Tibial nerve (tissue), 4 donors: ENCODE results near the gene RUFY3. TPM values are rescaled to one million over a fixed set of nuclear protein-coding genes. Genes with fewer than 3 reads are reported as not detected.

Experiments used
- DNase-seq, 2 donors: peaks; one replicate each; pipeline ENCODE4 v3.0.0-alpha.2; 2019; ENCODE audit warnings: low spot score in 2 of 2
- H3K27ac ChIP-seq, 4 donors: fragments of 200-600 bp; sonication (generic) in 3 of 4; one replicate each; pipeline ENCODE4 v1.5.1; 2017 to 2019; ENCODE audit warnings: mild to moderate bottlenecking in 1 of 4
- H3K27me3 ChIP-seq, 2 donors: fragments of 200-600 bp; sonication (generic) in 1 of 2; one replicate each; pipeline versions ENCODE4 v1.5.1 to v1.6.0; 2017 to 2019
- H3K36me3 ChIP-seq, 3 donors: fragments of 200-600 bp; sonication (generic); one replicate each; pipeline ENCODE4 v1.5.1; 2018 to 2019
- H3K4me1 ChIP-seq, 4 donors: fragments of 200-600 bp; sonication (generic) in 3 of 4; one replicate each; pipeline ENCODE4 v1.5.1; 2017 to 2019
- H3K4me3 ChIP-seq, 4 donors: fragments of 200-600 bp; sonication (generic) in 3 of 4; one replicate each; pipeline ENCODE4 v1.5.1; 2017 to 2019; ENCODE audit warnings: mild to moderate bottlenecking in 1 of 4, moderate library complexity in 1 of 4
- H3K9me3 ChIP-seq, 4 donors: fragments of 200-600 bp; sonication (generic) in 3 of 4; one replicate each; pipeline ENCODE4 v1.5.1; 2017 to 2019
- CTCF ChIP-seq, 5 experiments: fragments of 200-600 bp in 3 of 5; fragments of 450-650 bp in 2 of 5; sonication (generic) in 3 of 5; IDR thresholded peaks; one replicate each; pipeline ENCODE4 v1.5.1; 2016 to 2019; ENCODE audit warnings: antibody characterized with exemption in 5 of 5, mild to moderate bottlenecking in 3 of 5, moderate library complexity in 2 of 5
- EP300 ChIP-seq, 2 donors: sonication (generic); formaldehyde crosslinking; IDR thresholded peaks; one replicate each; pipeline ENCODE4 v1.6.1; 2017; ENCODE audit warnings: antibody characterized with exemption in 2 of 2, mild to moderate bottlenecking in 1 of 2
- POLR2A ChIP-seq, 2 donors: fragments of 450-650 bp; IDR thresholded peaks; one replicate each; pipeline ENCODE4 v1.6.1; 2017; ENCODE audit warnings: antibody characterized with exemption in 2 of 2, mild to moderate bottlenecking in 2 of 2, moderate library complexity in 2 of 2
- WGBS, 2 donors: methylation state at CpG; one replicate each; pipeline ENCODE4 v1.1.5; 2018; 5-methylcytosine and 5-hydroxymethylcytosine counted together
- total RNA-seq, 4 donors: library from RNA; depleted of rRNA; stranded (reverse); fragments of >200 nt; gene quantifications; one replicate each; pipeline ENCODE4 v1.1.0, GENCODE V29; 2016

RUFY3 gene
- total RNA-seq, 4 donors from 2014 or later: 84.5 to 124 (median 88.8) TPM

GRCh38 chr4:70801265-70801809 lies 79.6 kb downstream of the RUFY3 start:
- Histone ChIP-seq H3K4me3 (no peak overlapping the region), H3K9me3 (no peaks in the 10 kb centered on the region), H3K36me3 (peaks cover 0 to 85% (median 0%) of the 10 kb centered on the region in 3 donors), H3K27me3 (no peaks in the 10 kb centered on the region), H3K4me1 (no peaks in the 10 kb centered on the region), H3K27ac (no peak overlapping the region)
- no peak for TF ChIP-seq POLR2A (IDR thresholded peaks at IDR 0.05)
- no peak for TF ChIP-seq CTCF (IDR thresholded peaks at IDR 0.05)
- TF ChIP-seq EP300 (IDR thresholded peaks at IDR 0.05): no peak
- DNase-seq: no peak
- 97 to 100% methylated on average over 1 of the region's 1 CpG for WGBS, 2 donors

- H3K36me3 ChIP-seq: peaks cover 0 to 84% (median 0%) of the 10 kb centered on the region in 3 donors
- H3K4me1 ChIP-seq: no peaks in the 10 kb centered on the region
- TF ChIP-seq POLR2A (IDR thresholded peaks at IDR 0.05) (no peak), EP300 (IDR thresholded peaks at IDR 0.05) (no peak), CTCF (IDR thresholded peaks at IDR 0.05) (no peak)
- DNase-seq: no peak
- H3K27ac ChIP-seq: no peak overlapping the region
- no peaks in the 10 kb centered on the region for H3K9me3 ChIP-seq
- no peak overlapping the region for H3K4me3 ChIP-seq
- H3K27me3 ChIP-seq: no peaks in the 10 kb centered on the region
- 88 to 93% methylated on average over 5 of the region's 5 CpGs for WGBS, 2 donors
Measured at GRCh38 chr4:70802928-70803580, 81.3 kb downstream of the RUFY3 start.

GRCh38 chr4:70808151-70808550 lies 86.4 kb downstream of the RUFY3 start:
- no peak overlapping the region for H3K4me3 ChIP-seq
- TF ChIP-seq EP300 (IDR thresholded peaks at IDR 0.05): no peak
- TF ChIP-seq POLR2A (IDR thresholded peaks at IDR 0.05): no peak
- no peak for TF ChIP-seq CTCF (IDR thresholded peaks at IDR 0.05)
- DNase-seq: no peak
- H3K27me3 ChIP-seq: no peaks in the 10 kb centered on the region
- H3K4me1 ChIP-seq: no peaks in the 10 kb centered on the region
- WGBS, 2 donors: 84 to 85% methylated on average over 1 of the region's 1 CpG
- no peaks in the 10 kb centered on the region for H3K9me3 ChIP-seq
- no peak overlapping the region for H3K27ac ChIP-seq
- peaks cover 0 to 59% (median 0%) of the 10 kb centered on the region in 3 donors for H3K36me3 ChIP-seq

GRCh38 chr4:70815370-70815769 lies 93.6 kb downstream of the RUFY3 start:
- Histone ChIP-seq H3K27ac (no peak overlapping the region), H3K9me3 (no peaks in the 10 kb centered on the region), H3K27me3 (no peaks in the 10 kb centered on the region), H3K4me1 (no peaks in the 10 kb centered on the region), H3K36me3 (peaks cover 0 to 41% (median 6%) of the 10 kb centered on the region in 3 donors), H3K4me3 (no peak overlapping the region)
- no peak for DNase-seq
- TF ChIP-seq POLR2A (IDR thresholded peaks at IDR 0.05) (no peak), CTCF (IDR thresholded peaks at IDR 0.05) (no peak), EP300 (IDR thresholded peaks at IDR 0.05) (no peak)
- WGBS, 2 donors: 93 to 98% methylated on average over 1 of the region's 1 CpG

GRCh38 chr4:70816894-70817293 lies 95.1 kb downstream of the RUFY3 start:
- Histone ChIP-seq H3K4me3 (no peak overlapping the region), H3K36me3 (peaks cover 2 to 56% (median 6%) of the 10 kb centered on the region in 3 donors), H3K4me1 (no peaks in the 10 kb centered on the region), H3K27me3 (no peaks in the 10 kb centered on the region), H3K9me3 (no peaks in the 10 kb centered on the region), H3K27ac (no peak overlapping the region)
- WGBS, 2 donors: 47 to 49% methylated on average over 2 of the region's 2 CpGs
- DNase-seq: no peak
- no peak for TF ChIP-seq POLR2A (IDR thresholded peaks at IDR 0.05)
- no peak for TF ChIP-seq EP300 (IDR thresholded peaks at IDR 0.05)
- TF ChIP-seq CTCF (IDR thresholded peaks at IDR 0.05): no peak
